GM12865 (cell line): ENCODE data around the gene PPIL6.
"Not testable (repeated sequence)": the region's sequence is repeated elsewhere in the genome, so short reads cannot be mapped to it uniquely, and the experiment has no call there.

Experiments used
- DNase-seq: peaks from one replicate; pipeline ENCODE4 v3.0.0; 2010; ENCODE audit warnings: low read depth
- H3K4me3 ChIP-seq: 2 replicates; pipeline ENCODE4 v1.5.1; 2011; ENCODE audit warnings: mild to moderate bottlenecking, low read depth, low read length, control low read depth
- CTCF ChIP-seq: IDR thresholded peaks from 2 replicates; pipeline ENCODE4 v1.5.1; 2011; ENCODE audit warnings: low read length, control low read depth, low read depth, inconsistent platforms; ENCODE audit not compliant: insufficient read depth; ENCODE audit errors: missing control alignments

Gene PPIL6

GRCh38 chr6:109370336-109370735 is 70.1 kb downstream of the PPIL6 start:
- no peak for TF ChIP-seq CTCF
- no peak overlapping the region for H3K4me3 ChIP-seq
- DNase-seq, result no peak

- TF ChIP-seq CTCF, result no peak
- no peak for DNase-seq
- no peak overlapping the region for H3K4me3 ChIP-seq
These were observed 70.7 kb downstream of the PPIL6 start for GRCh38 chr6:109369728-109370127.

GRCh38 chr6:109364382-109365078 is 75.9 kb downstream of the PPIL6 start:
- H3K4me3 ChIP-seq, DNase-seq: not testable (repeated sequence)

GRCh38 chr6:109363753-109364152 is 76.7 kb downstream of the PPIL6 start:
- TF ChIP-seq CTCF, result no peak
- no peak overlapping the region for H3K4me3 ChIP-seq
- no peak for DNase-seq

- TF ChIP-seq CTCF, result no peak
- no peak for DNase-seq
- no peak overlapping the region for H3K4me3 ChIP-seq
These were observed 78.1 kb downstream of the PPIL6 start for GRCh38 chr6:109362102-109362884.

- TF ChIP-seq CTCF, result no peak
- H3K4me3 ChIP-seq, result no peak overlapping the region
- no peak for DNase-seq
These were observed 79.6 kb downstream of the PPIL6 start for GRCh38 chr6:109360791-109361190.

GRCh38 chr6:109360281-109360680 is 80.1 kb downstream of the PPIL6 start:
- no peak for DNase-seq
- no peak overlapping the region for H3K4me3 ChIP-seq
- no peak for TF ChIP-seq CTCF
